HFFc6 (cell line): ENCODE results near the gene ATF4. TPM values are rescaled to one million over a fixed set of nuclear protein-coding genes. Genes with fewer than 3 reads are reported as not detected.

Experiments used
- DNase-seq: peaks from one replicate; pipeline ENCODE4 v3.0.0-alpha.2; 2018
- H3K27ac Mint-ChIP-seq: 2 replicates; pipeline ENCODE4 v1.8.0; 2020; ENCODE audit warnings: mild to moderate bottlenecking, mixed read lengths
- H3K27me3 Mint-ChIP-seq: 2 replicates; pipeline ENCODE4 v1.8.0; 2021; ENCODE audit warnings: mild to moderate bottlenecking, moderate library complexity, mixed read lengths; ENCODE audit not compliant: insufficient read depth
- H3K36me3 Mint-ChIP-seq: 2 replicates; pipeline ENCODE4 v1.8.0; 2021; ENCODE audit warnings: low read depth, mixed read lengths
- H3K4me1 Mint-ChIP-seq: 2 replicates; pipeline ENCODE4 v1.8.0; 2020; ENCODE audit warnings: low read depth, mixed read lengths
- H3K4me3 Mint-ChIP-seq: 2 replicates; pipeline ENCODE4 v1.8.0; 2020; ENCODE audit warnings: mild to moderate bottlenecking, moderate library complexity, mixed read lengths
- H3K9me3 Mint-ChIP-seq: 2 replicates; pipeline ENCODE4 v1.8.0; 2020; ENCODE audit warnings: mild to moderate bottlenecking, mixed read lengths
- CTCF ChIP-seq: fragments of 200-600 bp; sonication (generic); IDR thresholded peaks from 2 replicates; pipeline ENCODE4 v1.5.0; 2021; ENCODE audit warnings: antibody characterized with exemption, mild to moderate bottlenecking
- total RNA-seq, 6 experiments: library from RNA; stranded (reverse); fragmentation: NEBNext Ultra II Directional; extraction: Animal tissue kit (Norgen Biotek cat#: 25700); gene quantifications; 2 replicates in 1 of 6; 3 replicates in 5 of 6; pipeline ENCODE4 v1.2.3, GENCODE V29; 2021

ATF4 gene
- total RNA-seq, 6 experiments from 2014 or later, result 227 to 271 (median 249) TPM

- Mint-ChIP-seq H3K27me3 (peaks cover 15% of the 10 kb centered on the region), H3K36me3 (no peaks in the 10 kb centered on the region), H3K4me1 (no peaks in the 10 kb centered on the region), H3K9me3 (no peaks in the 10 kb centered on the region), H3K27ac (no peak overlapping the region), H3K4me3 (no peak overlapping the region)
- DNase-seq, result no peak
- no peak for TF ChIP-seq CTCF
These were observed 33.2 kb upstream of the ATF4 start for GRCh38 chr22:39486951-39487825.

GRCh38 chr22:39487826-39488520 is 32.4 kb upstream of the ATF4 start:
- no peak overlapping the region for H3K27ac Mint-ChIP-seq
- no peaks in the 10 kb centered on the region for H3K36me3 Mint-ChIP-seq
- peaks cover 15% of the 10 kb centered on the region for H3K27me3 Mint-ChIP-seq
- no peak overlapping the region for H3K4me3 Mint-ChIP-seq
- DNase-seq, result no peak
- H3K4me1 Mint-ChIP-seq, result peaks cover 3% of the 10 kb centered on the region
- H3K9me3 Mint-ChIP-seq, result no peaks in the 10 kb centered on the region
- no peak for TF ChIP-seq CTCF

- peaks cover 9% of the 10 kb centered on the region for H3K4me1 Mint-ChIP-seq
- TF ChIP-seq CTCF, result no peak
- peaks cover 15% of the 10 kb centered on the region for H3K27me3 Mint-ChIP-seq
- H3K9me3 Mint-ChIP-seq, result no peaks in the 10 kb centered on the region
- no peak overlapping the region for H3K4me3 Mint-ChIP-seq
- H3K36me3 Mint-ChIP-seq, result no peaks in the 10 kb centered on the region
- no peak overlapping the region for H3K27ac Mint-ChIP-seq
- DNase-seq, result no peak
These were observed 31.7 kb upstream of the ATF4 start for GRCh38 chr22:39488563-39489083.

- peaks cover 17% of the 10 kb centered on the region for H3K4me1 Mint-ChIP-seq
- DNase-seq, result no peak
- no peak for TF ChIP-seq CTCF
- no peak overlapping the region for H3K27ac Mint-ChIP-seq
- H3K27me3 Mint-ChIP-seq, result peaks cover 15% of the 10 kb centered on the region
- no peaks in the 10 kb centered on the region for H3K36me3 Mint-ChIP-seq
- no peak overlapping the region for H3K4me3 Mint-ChIP-seq
- H3K9me3 Mint-ChIP-seq, result no peaks in the 10 kb centered on the region
These were observed 31.0 kb upstream of the ATF4 start for GRCh38 chr22:39489094-39490068.

GRCh38 chr22:39490135-39490798 is 30.1 kb upstream of the ATF4 start:
- DNase-seq, result peak; percentile 57
- H3K4me3 Mint-ChIP-seq, result no peak overlapping the region
- H3K4me1 Mint-ChIP-seq, result peaks cover 25% of the 10 kb centered on the region
- peaks cover 10% of the 10 kb centered on the region; the same call in 1 of the 2 replicates for H3K27me3 Mint-ChIP-seq
- no peak for TF ChIP-seq CTCF
- no peaks in the 10 kb centered on the region for H3K36me3 Mint-ChIP-seq
- H3K27ac Mint-ChIP-seq, result no peak overlapping the region
- H3K9me3 Mint-ChIP-seq, result no peaks in the 10 kb centered on the region
